T-helper 2 cell treated with Interferon-gamma antibody and Interleukin-4, amounts not matched to agents 100 ng/mL and 5 ng/mL, for 36 hours (primary cell): ENCODE measurements around the gene SEPTIN7. TPM values are rescaled to one million over a fixed set of nuclear protein-coding genes. Genes with fewer than 3 reads are reported as not detected.
"Not testable (repeated sequence)": the region's sequence is repeated elsewhere in the genome, so short reads cannot be mapped to it uniquely, and the experiment has no call there.

Experiments
- intact Hi-C: fragments of 100-400 bp; cut with micrococcal nuclease; formaldehyde crosslinking; loops from one replicate; pipeline ENCODE4 v1.15.1; 2023
- total RNA-seq: library from RNA; stranded (reverse); gene quantifications from 2 replicates; pipeline ENCODE4 v1.2.3, GENCODE V29; 2022

Gene SEPTIN7
- total RNA-seq = 247 and 249 TPM in 2 replicates

DNA sequence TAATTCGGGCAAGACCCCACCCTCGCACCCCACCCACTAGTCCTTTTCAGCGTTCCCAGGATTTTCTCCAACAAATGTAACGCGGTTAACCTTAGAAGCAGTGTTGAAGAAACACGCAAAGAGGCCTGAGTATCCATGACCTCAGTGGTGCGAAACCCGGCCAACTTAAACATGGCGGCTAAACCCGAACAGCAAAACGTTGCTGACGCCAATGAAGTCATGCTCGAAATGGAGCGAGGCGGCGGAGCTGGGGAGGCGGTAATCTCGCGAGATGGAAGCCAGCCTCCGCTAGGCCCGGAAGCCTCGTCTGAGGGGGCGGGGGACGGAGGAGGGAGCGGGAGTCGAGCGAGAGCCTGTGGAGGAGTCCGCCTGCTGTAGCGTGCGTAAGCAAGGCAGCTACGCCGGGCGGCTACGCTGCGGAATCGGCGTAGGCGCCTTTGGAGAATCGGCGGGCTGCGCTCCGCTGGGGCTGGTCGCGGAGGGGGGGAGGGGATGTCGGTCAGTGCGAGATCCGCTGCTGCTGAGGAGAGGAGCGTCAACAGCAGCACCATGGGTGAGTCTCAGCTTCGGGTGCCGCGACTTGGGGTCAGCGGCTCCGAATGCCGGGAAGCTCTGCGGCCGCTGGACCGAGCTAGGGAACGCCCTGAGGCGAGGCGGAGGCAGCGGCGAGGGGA lies at the start of gene SEPTIN7:
TSS of gene SEPTIN7 (plus strand) at position 340 of the 674 bp plus-strand sequence. CDS start at position 493, 153 bp downstream.
- intact Hi-C loops = loop anchor here (1.0 to 5.0 kb wide), 9 partner anchors 18 to 764 kb away; partner anchors contain the start of genes ANLN, DPY19L1 and HERPUD2

DNA sequence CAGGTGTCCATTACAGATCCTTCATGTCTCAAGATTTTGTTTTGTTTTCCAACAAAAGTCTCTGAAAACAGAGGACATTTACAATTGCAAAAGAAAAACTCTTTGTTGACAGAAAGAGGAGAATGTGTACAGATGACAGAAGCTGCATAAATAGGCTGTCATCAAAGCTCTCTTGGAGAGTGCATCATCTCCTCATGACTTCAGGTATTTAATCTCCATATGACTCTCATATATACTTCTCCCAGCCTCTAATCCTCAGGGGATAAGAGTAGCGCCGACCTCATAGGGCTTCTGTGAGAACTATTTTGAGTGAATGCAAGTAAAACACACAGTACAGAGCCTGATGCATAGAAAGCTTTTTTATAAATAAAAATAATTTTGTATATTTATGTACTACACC lies 48.1 kb upstream of the SEPTIN7 start:
- intact Hi-C loops = no loop called here

DNA sequence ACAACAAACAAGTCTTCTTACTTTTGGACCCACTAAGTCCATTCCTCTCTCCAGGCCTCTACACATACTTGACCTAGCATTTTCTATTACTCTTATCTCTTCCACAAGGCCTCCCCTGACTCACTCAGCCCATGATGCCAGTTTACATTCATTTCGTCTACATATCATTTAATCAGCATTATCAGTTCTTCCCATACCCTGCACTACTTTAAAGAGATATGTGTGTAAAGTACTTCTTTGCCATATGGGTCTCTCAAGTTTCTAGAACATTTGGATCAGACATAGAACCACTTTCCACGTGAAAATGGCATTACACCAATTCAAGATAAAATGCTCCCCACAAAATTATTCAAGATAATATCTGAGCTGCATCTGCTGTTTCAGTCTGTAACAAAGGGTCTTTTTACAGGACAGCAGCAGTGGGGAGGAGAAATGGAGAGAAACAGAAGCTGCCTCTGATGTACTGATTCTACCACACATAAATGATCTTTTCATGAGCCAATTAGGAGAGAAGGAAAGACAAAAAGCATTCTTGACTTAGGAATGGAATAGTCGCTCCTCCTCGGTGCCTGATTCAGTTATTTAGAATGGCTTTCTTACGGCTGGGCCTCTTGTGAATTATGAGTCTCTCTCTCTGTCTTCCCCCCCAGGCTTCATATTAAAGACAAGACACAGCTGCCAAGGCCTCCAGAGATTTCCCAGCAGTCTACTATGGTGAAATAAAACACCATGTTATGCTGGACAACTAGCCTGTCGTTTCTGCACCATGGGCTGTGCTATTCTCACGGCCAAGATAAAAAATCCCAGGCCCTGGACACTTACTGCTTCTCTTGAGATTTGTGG lies 46.9 kb upstream of the SEPTIN7 start:
- intact Hi-C loops = no loop called here

- intact Hi-C loops = no loop called here
Observed at GRCh38 chr7:35754741-35755140, 46.1 kb upstream of the SEPTIN7 start.

DNA sequence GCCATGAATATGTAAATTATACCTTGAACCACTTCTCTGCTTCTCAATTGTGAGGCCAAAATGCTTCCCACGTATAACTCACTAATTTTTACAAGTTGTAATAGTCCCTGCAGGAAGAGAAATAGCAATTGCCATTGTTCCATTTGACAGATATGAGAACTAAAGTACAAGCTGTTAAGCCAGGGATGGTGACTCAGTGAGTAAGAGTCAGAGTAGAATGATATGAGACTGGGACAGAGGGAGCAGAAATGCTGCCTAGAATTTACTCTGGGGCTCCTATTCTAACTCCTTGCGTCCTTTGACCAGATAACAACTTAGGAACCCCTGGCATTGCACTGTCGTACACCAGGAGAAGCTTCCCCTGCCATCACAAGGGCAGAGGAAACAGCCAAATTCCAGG lies 45.1 kb upstream of the SEPTIN7 start:
- intact Hi-C loops = no loop called here

GRCh38 chr7:35756453-35756852 lies 44.4 kb upstream of the SEPTIN7 start:
- intact Hi-C loops = not testable (repeated sequence)

- intact Hi-C loops = no loop called here
Observed at GRCh38 chr7:35757574-35757973, 43.3 kb upstream of the SEPTIN7 start.

- intact Hi-C loops = no loop called here
Observed at GRCh38 chr7:35758421-35758820, 42.4 kb upstream of the SEPTIN7 start.

- intact Hi-C loops = no loop called here
Observed at GRCh38 chr7:35760143-35760745, 40.6 kb upstream of the SEPTIN7 start.

DNA sequence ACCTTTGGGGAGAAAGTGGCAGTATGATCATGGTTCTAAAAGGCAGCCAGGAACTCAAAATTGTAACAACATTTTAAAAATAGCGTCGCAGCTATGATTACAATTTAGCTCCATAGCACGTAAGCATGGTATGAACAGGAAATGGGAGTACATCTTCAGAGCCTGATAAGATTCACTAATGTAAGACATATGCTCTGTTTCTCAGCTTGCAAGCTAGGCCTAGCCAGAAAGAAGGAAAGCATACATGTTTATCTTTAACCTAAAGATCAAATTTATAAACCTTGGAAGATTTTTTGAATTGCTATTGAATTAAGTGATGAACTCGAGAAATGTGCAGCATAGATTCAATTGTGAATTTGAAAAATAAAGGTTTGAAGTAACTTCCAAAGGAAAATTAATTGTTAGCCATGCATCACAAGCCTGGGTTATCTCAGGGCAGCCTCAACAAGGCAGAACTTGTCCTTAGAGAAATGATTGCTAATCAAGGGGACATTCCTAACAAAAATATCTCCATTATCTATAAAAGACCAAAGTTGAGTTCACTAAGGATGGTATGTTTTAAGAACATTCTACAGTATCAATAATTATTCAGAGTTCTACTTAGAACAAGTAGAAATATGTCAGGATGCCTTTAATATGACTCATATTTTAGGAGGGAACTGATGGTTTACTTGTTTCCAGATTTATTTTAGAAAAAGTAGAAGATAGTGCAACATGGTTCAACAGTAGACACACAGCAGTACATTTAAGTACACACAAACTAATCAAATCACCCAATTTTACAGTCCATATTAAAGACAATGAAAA lies 38.8 kb upstream of the SEPTIN7 start:
- intact Hi-C loops = no loop called here

DNA sequence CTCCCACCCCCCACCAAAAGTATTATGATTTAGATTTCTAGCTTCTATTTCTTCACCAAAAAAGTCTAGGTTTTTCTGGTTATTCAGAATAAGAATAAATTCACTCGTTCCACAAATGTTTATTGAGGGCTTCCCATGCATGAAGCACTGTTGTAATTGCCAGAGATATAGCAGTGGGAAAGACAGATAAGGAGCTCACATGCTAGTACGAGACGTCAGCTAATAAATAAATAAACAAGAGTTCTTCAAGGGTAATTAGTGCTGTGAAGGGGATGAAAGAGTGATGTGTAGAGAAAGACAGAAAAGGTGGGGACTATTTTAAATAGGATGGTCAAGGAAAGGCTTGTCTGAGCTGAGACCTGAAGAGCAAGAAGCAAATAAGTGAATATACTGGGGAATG lies 38.1 kb upstream of the SEPTIN7 start:
- intact Hi-C loops = no loop called here

DNA sequence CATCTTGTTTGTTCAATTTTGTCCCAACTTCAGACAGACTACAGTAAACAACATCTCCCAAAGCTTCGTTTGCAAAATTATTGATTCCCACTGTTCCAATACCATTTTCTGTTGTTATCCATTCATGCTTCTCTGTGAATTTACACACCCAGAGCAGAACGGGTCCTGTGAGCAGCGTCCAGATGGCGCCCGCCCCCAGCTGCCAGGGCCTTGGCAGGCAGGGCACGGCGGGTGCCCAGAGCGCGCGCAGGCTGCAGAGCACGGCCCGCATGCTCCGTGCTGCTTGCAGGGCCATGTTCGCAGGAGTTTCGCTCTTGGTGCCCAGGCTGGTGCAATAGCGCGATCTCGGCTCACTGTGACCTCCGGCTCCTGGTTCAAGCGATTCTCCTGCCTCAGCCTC lies 32.5 kb upstream of the SEPTIN7 start:
- intact Hi-C loops = no loop called here

GRCh38 chr7:35771776-35772175 lies 29.1 kb upstream of the SEPTIN7 start:
- intact Hi-C loops = no loop called here

GRCh38 chr7:35773994-35774393 lies 26.9 kb upstream of the SEPTIN7 start:
- intact Hi-C loops = no loop called here

- intact Hi-C loops = no loop called here
Observed at GRCh38 chr7:35776686-35777085, 24.2 kb upstream of the SEPTIN7 start.

GRCh38 chr7:35777121-35777520 lies 23.7 kb upstream of the SEPTIN7 start:
- intact Hi-C loops = no loop called here

GRCh38 chr7:35780070-35780469 lies 20.8 kb upstream of the SEPTIN7 start:
- intact Hi-C loops = no loop called here

- intact Hi-C loops = no loop called here
Observed at GRCh38 chr7:35781200-35781701, 19.6 kb upstream of the SEPTIN7 start.

- intact Hi-C loops = no loop called here
Observed at GRCh38 chr7:35781767-35782515, 18.9 kb upstream of the SEPTIN7 start.

DNA sequence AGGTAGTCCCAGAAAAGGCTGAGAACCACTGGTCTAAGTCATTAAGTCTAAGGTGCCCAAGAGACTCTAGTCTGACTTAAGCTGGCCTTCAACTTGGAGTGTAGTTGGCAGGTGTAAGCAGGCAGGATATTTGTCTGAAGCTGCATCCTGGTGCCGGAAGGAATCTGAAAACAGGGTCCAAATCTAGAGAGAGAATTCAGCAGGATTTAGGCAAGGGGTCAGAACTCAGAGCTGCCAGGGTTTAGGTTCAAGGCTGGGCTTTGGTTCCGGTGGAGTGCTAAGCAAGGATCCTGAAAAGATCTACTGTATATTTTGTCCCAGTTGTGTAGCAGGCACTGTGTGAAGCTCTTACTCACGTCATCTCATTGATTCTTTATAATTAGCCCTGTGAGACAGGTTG lies 16.5 kb upstream of the SEPTIN7 start:
- intact Hi-C loops = no loop called here
